Nephron (organoid): ENCODE measurements around the gene CLDND2.

ENCODE experiments used
- H3K27ac Mint-ChIP-seq, 3 experiments: 2 replicates each; pipeline ENCODE4 v1.8.0; 2020; ENCODE audit warnings: mixed read lengths in 3 of 3, mild to moderate bottlenecking in 2 of 3, moderate library complexity in 1 of 3
- H3K27me3 Mint-ChIP-seq: 2 replicates; pipeline ENCODE4 v1.8.0; 2021; ENCODE audit warnings: low read depth, mild to moderate bottlenecking, moderate library complexity, mixed read lengths
- H3K36me3 Mint-ChIP-seq: 2 replicates; pipeline ENCODE4 v1.8.0; 2020; ENCODE audit warnings: low read depth, mixed read lengths
- H3K4me1 Mint-ChIP-seq: 2 replicates; pipeline ENCODE4 v1.8.0; 2020; ENCODE audit warnings: mixed read lengths
- H3K4me3 Mint-ChIP-seq, 3 experiments: 2 replicates each; pipeline ENCODE4 v1.8.0; 2020; ENCODE audit warnings: mild to moderate bottlenecking in 3 of 3, mixed read lengths in 3 of 3, moderate library complexity in 2 of 3
- H3K9me3 Mint-ChIP-seq: 2 replicates; pipeline ENCODE4 v1.8.0; 2020; ENCODE audit warnings: mixed read lengths
- CTCF ChIP-seq, 3 experiments: fragments of 200-600 bp; sonication (generic); IDR thresholded peaks; one replicate each; pipeline ENCODE4 v1.5.0; 2021; ENCODE audit warnings: antibody characterized with exemption in 3 of 3; ENCODE audit not compliant: unreplicated experiment in 3 of 3

Gene CLDND2

GRCh38 chr19:51396175-51396574 lies 27.4 kb upstream of the CLDND2 start:
- Mint-ChIP-seq H3K4me3 (peak overlapping the region in 2 of 3 experiments; percentile 1 to 5), H3K4me1 (peaks cover 16% of the 10 kb centered on the region), H3K9me3 (peaks cover 6% of the 10 kb centered on the region), H3K36me3 (peaks cover 3% of the 10 kb centered on the region), H3K27me3 (no peaks in the 10 kb centered on the region), H3K27ac (no peak overlapping the region)
- no peak for TF ChIP-seq CTCF (IDR thresholded peaks at IDR 0.05; ENCODE audit: unreplicated experiment in 3 of 3)

GRCh38 chr19:51394050-51394836 lies 25.4 kb upstream of the CLDND2 start:
- Mint-ChIP-seq H3K9me3 (no peaks in the 10 kb centered on the region), H3K36me3 (no peaks in the 10 kb centered on the region), H3K4me3 (peak overlapping the region; percentile 83 to 87 (median 86)), H3K27ac (peak overlapping the region; percentile 96 to 98 (median 97)), H3K27me3 (no peaks in the 10 kb centered on the region), H3K4me1 (peaks cover 16% of the 10 kb centered on the region)
- no peak for TF ChIP-seq CTCF (IDR thresholded peaks at IDR 0.05; ENCODE audit: unreplicated experiment in 3 of 3)

GRCh38 chr19:51392701-51393100 lies 23.9 kb upstream of the CLDND2 start:
- Mint-ChIP-seq H3K4me1 (peaks cover 12% of the 10 kb centered on the region), H3K27ac (peak overlapping the region; percentile 45 to 65 (median 55)), H3K9me3 (no peaks in the 10 kb centered on the region), H3K4me3 (peak overlapping the region; percentile 48 to 62 (median 51)), H3K36me3 (no peaks in the 10 kb centered on the region), H3K27me3 (no peaks in the 10 kb centered on the region)
- TF ChIP-seq CTCF (IDR thresholded peaks at IDR 0.05; ENCODE audit: unreplicated experiment in 3 of 3), result no peak

GRCh38 chr19:51391073-51391611 lies 22.3 kb upstream of the CLDND2 start:
- TF ChIP-seq CTCF (IDR thresholded peaks at IDR 0.05; ENCODE audit: unreplicated experiment in 3 of 3), result no peak
- Mint-ChIP-seq H3K4me3 (peak overlapping the region in 2 of 3 experiments; percentile 12 to 19), H3K36me3 (no peaks in the 10 kb centered on the region), H3K27me3 (no peaks in the 10 kb centered on the region), H3K27ac (peak overlapping the region in 2 of 3 experiments; percentile 4 to 81), H3K9me3 (no peaks in the 10 kb centered on the region), H3K4me1 (peaks cover 8% of the 10 kb centered on the region)

- no peak for TF ChIP-seq CTCF (IDR thresholded peaks at IDR 0.05; ENCODE audit: unreplicated experiment in 3 of 3)
- Mint-ChIP-seq H3K9me3 (no peaks in the 10 kb centered on the region), H3K27ac (no peak overlapping the region), H3K4me3 (no peak overlapping the region), H3K27me3 (no peaks in the 10 kb centered on the region), H3K36me3 (no peaks in the 10 kb centered on the region), H3K4me1 (peaks cover 4% of the 10 kb centered on the region)
Observed at GRCh38 chr19:51389143-51389542, 20.3 kb upstream of the CLDND2 start.
